Lower leg skin (tissue), 3 donors: ENCODE measurements around the gene CXCR1.

Experiments
- CTCF ChIP-seq, 3 donors: fragments of 450-650 bp; IDR thresholded peaks; one replicate each; pipeline ENCODE4 v1.5.1; 2016; ENCODE audit warnings: antibody characterized with exemption in 3 of 3, mild to moderate bottlenecking in 3 of 3, moderate library complexity in 2 of 3
- POLR2A ChIP-seq, 2 donors: fragments of 450-650 bp; IDR thresholded peaks; one replicate each; pipeline ENCODE4 v1.6.1; 2016 to 2017; ENCODE audit warnings: antibody characterized with exemption in 2 of 2, mild to moderate bottlenecking in 1 of 2, moderate library complexity in 1 of 2

DNA sequence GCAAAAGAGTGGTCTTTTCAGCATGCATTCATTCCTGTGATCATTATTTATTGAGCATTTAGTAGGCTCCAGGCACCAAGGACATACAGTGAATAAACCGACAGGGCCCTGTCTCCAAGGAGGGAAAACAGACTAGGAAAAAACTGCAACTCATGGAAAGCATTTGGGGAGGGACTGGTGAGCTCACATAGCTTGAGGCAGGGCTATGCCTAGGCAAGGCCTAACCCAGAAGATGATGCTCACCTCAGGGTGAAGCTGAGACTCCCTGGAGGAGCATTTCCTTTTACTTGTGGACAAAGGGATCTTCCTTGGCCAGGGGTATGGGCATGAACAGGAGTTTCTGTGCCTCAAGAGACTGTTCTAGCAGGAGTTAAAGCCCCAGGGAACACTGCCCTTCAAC lies 3.9 kb downstream of the CXCR1 start:
- TF ChIP-seq CTCF (IDR thresholded peaks at IDR 0.05) (no peak), POLR2A (IDR thresholded peaks at IDR 0.05) (no peak)
